Epithelial cell of esophagus (primary cell): ENCODE measurements around the gene GRB10.
A peak's percentile ranks its signal among the peaks of the same experiment; 100 is the strongest.

Experiments used
- DNase-seq: peaks from one replicate; pipeline ENCODE4 v3.0.0; 2010; ENCODE audit warnings: low read depth
- H3K4me3 ChIP-seq: 2 replicates; pipeline ENCODE4 v1.5.1; 2011; ENCODE audit warnings: mild to moderate bottlenecking, low read length, control low read depth
- TF ChIP-seq, protein P1 (sequence below): IDR thresholded peaks from 2 replicates; pipeline ENCODE4 v1.5.1; 2011; ENCODE audit warnings: low read depth, mild to moderate bottlenecking, low read length, control low read depth, inconsistent platforms; ENCODE audit not compliant: insufficient read depth; ENCODE audit errors: missing control alignments

Gene GRB10

DNA sequence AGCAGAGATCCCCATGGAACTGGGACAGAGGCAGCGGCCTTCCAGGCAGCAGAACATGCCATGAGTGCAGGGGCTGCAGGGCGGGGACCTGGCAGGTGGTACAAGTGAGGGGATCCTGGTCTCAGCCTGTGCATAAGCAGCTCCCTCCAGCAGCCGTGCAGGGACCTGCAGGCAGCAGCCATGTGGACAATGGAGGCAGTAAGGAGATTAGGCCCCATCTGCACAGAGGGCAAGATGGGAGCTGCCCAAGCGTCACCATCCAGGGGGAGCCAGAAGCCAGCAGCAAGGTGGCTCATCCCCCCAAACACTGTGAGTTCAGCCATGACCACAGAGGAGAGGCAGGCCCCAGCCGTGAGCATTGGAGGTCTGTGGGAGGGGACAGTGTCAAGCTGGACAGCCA, 220.6 kb downstream of the GRB10 start:
- TF ChIP-seq, protein P1, sequence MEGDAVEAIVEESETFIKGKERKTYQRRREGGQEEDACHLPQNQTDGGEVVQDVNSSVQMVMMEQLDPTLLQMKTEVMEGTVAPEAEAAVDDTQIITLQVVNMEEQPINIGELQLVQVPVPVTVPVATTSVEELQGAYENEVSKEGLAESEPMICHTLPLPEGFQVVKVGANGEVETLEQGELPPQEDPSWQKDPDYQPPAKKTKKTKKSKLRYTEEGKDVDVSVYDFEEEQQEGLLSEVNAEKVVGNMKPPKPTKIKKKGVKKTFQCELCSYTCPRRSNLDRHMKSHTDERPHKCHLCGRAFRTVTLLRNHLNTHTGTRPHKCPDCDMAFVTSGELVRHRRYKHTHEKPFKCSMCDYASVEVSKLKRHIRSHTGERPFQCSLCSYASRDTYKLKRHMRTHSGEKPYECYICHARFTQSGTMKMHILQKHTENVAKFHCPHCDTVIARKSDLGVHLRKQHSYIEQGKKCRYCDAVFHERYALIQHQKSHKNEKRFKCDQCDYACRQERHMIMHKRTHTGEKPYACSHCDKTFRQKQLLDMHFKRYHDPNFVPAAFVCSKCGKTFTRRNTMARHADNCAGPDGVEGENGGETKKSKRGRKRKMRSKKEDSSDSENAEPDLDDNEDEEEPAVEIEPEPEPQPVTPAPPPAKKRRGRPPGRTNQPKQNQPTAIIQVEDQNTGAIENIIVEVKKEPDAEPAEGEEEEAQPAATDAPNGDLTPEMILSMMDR, result no peak
- H3K4me3 ChIP-seq, result no peak overlapping the region
- DNase-seq, result no peak

DNA sequence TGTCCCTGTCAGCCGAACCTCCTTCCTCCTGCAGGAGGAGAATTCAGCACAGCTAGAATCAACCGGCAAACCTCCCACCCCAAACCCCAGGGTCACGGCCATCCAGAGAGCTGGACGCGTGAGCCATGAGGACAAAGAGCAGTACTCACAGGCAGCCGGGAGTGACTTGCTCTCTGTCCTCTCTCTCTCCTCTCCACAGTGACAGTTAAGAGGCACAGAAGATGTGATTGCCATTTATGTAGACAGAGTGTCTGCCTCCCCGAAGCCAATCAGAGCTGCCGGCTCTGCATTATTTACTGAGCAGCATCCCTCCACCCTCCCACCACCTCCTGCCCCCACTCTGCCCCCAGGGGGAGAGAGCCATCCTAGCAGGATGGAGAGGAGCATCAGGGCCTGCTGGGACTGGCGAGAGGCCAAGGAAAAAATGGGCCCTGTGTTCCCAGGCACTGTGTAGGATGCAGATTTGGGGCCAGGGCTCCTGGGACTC, 221.8 kb downstream of the GRB10 start:
- no peak for DNase-seq
- no peak overlapping the region for H3K4me3 ChIP-seq
- TF ChIP-seq, protein P1, result no peak

DNA sequence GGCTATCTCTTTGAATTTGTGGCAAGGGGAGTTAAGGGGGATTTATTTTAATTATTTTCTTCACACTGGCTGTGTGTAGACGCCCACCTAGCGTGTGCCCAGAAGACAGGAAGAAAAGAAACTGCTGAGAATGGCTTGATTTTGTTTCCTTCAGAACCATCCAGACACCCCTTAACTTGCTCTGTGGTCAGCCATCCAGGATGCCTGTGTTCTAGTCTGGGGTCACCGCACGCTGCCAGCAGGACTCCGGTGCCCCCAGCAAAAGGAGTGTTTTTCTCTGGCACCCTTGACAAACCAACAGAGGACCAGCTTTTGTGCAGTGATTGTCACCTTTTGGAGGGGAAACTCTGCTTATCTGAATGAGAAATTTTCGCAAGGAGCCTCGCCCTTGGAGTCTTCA, 222.8 kb downstream of the GRB10 start:
- no peak overlapping the region for H3K4me3 ChIP-seq
- no peak for DNase-seq
- TF ChIP-seq, protein P1, result no peak

DNA sequence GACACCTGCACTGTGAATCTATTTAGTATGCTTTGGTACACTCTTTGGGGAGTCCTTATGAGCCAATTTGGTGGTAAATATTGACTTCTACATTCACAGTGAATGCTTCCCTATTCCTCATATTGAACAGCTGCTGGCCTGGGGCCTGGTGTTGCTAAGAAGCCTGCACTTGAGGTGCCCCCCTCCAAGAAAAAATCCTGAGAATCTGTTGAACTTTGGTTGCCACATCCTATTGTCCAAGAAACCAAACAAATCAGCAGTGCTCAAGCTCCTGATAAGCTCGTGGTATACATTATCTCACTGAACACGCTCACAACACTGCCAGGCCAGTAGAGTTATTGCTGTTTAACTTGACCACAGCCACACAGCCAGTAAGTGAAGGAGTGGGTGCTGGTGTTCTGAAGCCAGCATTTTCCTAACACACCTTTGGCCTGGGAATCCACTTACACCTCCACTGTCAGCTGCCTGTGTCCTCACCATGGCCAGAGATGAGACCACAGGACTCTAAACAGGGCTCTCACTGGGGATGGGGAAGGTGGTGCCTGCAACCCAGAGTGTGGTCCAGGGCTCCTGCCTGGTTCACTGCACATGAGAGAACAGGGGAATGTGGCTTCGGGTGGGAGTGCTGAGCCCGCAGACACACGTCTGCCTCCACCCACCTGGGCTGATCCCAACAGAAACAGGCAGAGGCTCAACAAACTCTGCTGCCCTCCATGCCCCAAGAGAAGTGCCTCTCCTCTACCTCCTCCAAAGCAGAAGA, 224.2 kb downstream of the GRB10 start:
- no peak for DNase-seq
- TF ChIP-seq, protein P1, result no peak
- no peak overlapping the region for H3K4me3 ChIP-seq

DNA sequence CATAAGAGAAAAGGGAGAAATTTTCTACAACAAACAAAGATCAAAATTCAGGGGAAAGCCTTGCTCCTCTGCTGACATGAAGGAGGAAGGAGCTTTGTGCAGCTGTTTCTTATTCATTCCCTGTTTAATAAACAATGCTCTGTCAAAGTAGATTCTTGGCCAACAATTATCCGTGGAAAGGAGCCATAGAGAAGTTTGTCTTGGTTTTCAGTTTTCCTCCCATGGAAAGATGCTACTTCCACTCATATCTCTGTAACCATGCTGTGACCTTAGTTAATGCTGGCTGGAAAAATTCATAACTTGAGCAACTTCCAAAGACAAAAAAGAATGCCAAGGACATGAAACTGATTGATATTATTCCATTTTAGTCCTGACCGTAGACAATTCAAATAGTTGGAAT, 225.6 kb downstream of the GRB10 start:
- no peak overlapping the region for H3K4me3 ChIP-seq
- TF ChIP-seq, protein P1, result no peak
- DNase-seq, result no peak

DNA sequence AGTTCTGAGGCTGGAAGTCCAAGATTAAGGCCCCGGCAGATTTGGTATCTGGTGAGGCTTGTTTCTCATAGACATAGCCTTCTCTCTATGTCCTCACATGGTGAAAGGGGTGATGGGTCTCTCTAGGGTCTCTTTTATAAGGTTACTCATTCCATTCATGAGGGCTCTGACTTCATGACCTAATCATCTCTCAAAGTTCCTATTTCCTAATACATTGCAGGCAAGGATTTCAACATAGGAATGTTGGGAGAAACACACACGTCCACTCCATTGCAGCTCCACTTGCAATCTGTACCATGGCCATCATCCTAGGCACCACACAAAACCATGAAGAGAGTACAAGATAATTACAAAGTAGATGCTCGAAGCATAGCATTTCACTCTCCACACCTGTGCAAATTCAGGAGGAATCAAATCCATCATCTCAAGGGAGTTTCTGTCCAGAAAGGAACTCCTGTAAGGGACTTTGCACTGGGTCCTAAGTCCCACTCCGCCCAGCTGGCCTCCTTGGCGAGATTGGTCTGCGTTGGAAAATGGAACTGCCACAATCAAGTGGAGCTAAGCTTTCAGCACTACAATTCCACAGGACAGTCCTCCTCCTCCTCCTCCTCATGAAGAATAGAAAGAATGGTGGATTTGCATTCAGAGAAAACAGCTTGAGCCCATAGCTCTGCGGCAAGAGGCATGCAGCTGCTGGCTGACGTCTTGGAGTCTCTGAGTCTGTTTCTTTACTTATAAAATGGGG, 226.3 kb downstream of the GRB10 start:
- TF ChIP-seq, protein P1, result no peak
- peak; percentile 7 for DNase-seq

More for the DNA sequence above, 226.3 kb downstream of the GRB10 start:
- no peak overlapping the region for H3K4me3 ChIP-seq
